ENCODE measurements around the gene KRT84.

DNA sequence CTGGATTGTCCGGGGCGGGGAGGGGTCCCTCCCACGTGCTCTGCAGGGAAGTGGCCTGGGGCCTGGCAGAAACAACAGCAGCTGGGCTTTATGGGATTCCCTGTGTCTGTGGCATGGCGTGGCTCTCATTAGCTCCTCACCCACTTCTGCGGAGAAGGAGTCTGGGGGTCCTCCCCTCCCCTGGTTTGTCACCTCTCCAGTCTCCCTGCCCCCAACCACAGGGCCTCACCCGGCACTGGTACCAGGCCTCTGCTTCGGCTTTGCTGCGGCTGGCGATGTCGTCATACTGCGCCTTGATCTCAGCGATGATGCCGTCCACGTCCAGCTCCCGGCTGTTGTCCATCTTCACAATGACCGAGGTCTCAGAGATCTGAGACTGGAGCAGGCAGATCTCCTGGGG lies 14.3 kb upstream of the KRT84 start:
- TF ChIP-seq, protein P1, sequence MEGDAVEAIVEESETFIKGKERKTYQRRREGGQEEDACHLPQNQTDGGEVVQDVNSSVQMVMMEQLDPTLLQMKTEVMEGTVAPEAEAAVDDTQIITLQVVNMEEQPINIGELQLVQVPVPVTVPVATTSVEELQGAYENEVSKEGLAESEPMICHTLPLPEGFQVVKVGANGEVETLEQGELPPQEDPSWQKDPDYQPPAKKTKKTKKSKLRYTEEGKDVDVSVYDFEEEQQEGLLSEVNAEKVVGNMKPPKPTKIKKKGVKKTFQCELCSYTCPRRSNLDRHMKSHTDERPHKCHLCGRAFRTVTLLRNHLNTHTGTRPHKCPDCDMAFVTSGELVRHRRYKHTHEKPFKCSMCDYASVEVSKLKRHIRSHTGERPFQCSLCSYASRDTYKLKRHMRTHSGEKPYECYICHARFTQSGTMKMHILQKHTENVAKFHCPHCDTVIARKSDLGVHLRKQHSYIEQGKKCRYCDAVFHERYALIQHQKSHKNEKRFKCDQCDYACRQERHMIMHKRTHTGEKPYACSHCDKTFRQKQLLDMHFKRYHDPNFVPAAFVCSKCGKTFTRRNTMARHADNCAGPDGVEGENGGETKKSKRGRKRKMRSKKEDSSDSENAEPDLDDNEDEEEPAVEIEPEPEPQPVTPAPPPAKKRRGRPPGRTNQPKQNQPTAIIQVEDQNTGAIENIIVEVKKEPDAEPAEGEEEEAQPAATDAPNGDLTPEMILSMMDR (IDR thresholded peaks at IDR 0.05; ENCODE audit: poor library complexity, severe bottlenecking): no peak
- no peak for TF ChIP-seq SMC3 (conservative IDR thresholded peaks at IDR 0.05; ENCODE audit: poor library complexity)
- TF ChIP-seq POLR2AphosphoS5 (IDR thresholded peaks at IDR 0.05): no peak
- no peak for TF ChIP-seq TAF1 (IDR thresholded peaks at IDR 0.05; ENCODE audit: low read depth)
- TF ChIP-seq EP300 (conservative IDR thresholded peaks at IDR 0.05; ENCODE audit: poor library complexity, severe bottlenecking): no peak
- TF ChIP-seq EZH2 (IDR thresholded peaks at IDR 0.05; ENCODE audit: borderline replicate concordance, insufficient read depth, low read length, poor library complexity, severe bottlenecking): no peak
- TF ChIP-seq MXI1 (conservative IDR thresholded peaks at IDR 0.05; ENCODE audit: poor library complexity, severe bottlenecking): no peak
